Loucy (cell line): Measurements from ENCODE around the gene SH2D1B.

Source experiments
- EZH2phosphoT487 ChIP-seq: fragments of 200-600 bp; IDR thresholded peaks from 2 replicates; pipeline ENCODE4 v1.6.1; 2018; ENCODE audit warnings: antibody characterized with exemption, mild to moderate bottlenecking, moderate library complexity, borderline replicate concordance
- TF ChIP-seq, protein P1 (sequence below): fragments of 200-600 bp; sonication (generic); conservative IDR thresholded peaks from 2 replicates; pipeline ENCODE4 v1.5.1; 2014; ENCODE audit warnings: mild to moderate bottlenecking, antibody characterized with exemption, low read length

DNA sequence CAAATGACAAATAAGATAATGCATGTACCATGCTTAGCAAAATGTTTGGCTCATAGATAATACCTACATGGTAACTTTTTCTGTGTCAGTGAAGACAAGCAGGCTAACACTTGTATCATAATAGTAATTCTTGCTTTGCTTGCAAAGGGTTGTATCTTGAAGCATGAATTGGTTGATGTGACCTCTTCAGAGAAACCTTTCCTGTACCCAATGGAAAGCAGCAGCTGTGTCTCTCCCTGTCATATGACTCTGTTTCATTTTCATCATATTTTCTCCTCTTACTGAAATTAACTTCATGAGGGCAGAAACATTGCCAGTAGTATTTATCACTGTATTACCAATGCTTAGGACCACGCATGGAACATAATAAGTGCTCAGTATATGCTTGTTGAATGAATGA is 4.4 kb downstream of the SH2D1B start:
- no peak for TF ChIP-seq EZH2phosphoT487
- TF ChIP-seq, protein P1, sequence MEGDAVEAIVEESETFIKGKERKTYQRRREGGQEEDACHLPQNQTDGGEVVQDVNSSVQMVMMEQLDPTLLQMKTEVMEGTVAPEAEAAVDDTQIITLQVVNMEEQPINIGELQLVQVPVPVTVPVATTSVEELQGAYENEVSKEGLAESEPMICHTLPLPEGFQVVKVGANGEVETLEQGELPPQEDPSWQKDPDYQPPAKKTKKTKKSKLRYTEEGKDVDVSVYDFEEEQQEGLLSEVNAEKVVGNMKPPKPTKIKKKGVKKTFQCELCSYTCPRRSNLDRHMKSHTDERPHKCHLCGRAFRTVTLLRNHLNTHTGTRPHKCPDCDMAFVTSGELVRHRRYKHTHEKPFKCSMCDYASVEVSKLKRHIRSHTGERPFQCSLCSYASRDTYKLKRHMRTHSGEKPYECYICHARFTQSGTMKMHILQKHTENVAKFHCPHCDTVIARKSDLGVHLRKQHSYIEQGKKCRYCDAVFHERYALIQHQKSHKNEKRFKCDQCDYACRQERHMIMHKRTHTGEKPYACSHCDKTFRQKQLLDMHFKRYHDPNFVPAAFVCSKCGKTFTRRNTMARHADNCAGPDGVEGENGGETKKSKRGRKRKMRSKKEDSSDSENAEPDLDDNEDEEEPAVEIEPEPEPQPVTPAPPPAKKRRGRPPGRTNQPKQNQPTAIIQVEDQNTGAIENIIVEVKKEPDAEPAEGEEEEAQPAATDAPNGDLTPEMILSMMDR, result no peak
